HG03469 (cell line): ENCODE measurements around the gene KIAA0825.

Experiments
- ATAC-seq: cut with Tn5 transposase; IDR thresholded peaks from one replicate; pipeline ENCODE4 v1.9.1; 2021; ENCODE audit warnings: mild to moderate bottlenecking, moderate library complexity, moderate number of reproducible peaks; ENCODE audit not compliant: unreplicated experiment

KIAA0825 gene

DNA sequence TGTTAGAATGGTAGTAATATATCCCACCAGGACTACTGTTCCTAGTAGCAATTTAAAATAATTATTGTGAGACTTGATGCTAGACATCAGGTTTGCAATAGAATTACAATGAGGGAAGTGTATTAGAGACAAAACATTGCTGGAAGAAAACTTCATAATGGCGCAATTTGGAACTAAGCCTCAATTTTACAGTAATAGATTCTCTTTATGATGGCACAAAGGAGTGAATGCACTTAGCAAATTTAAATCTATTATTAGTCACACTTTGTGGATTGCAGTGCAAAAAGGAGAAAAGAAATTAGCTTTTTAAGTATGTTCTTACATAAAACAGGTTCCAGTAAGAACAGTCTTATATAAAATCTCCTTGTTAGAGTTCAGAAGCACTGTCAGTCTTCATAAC, 358.3 kb downstream of the KIAA0825 start:
- no peak for ATAC-seq

DNA sequence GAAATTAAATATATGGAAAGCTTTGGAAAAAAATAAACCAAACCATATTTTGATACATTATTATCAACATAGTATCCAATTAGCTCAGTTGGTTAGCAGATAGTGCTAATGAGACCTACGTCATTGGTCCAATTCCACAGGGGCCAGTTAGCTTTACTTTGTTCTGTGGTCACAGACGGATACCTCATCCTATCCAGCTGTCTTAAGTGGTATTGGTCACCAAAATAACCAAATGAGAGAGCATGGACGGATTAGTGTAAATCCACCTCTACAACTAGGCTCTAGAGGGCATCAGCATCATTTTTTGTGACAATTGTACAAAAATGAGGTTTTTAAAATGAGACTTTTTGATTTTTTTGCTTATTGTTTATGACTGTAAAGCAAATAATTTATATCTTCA, 364.2 kb downstream of the KIAA0825 start:
- no peak for ATAC-seq

GRCh38 chr5:94250985-94251384, 367.4 kb downstream of the KIAA0825 start:
- no peak for ATAC-seq

GRCh38 chr5:94249430-94249829, 369.0 kb downstream of the KIAA0825 start:
- ATAC-seq = no peak

DNA sequence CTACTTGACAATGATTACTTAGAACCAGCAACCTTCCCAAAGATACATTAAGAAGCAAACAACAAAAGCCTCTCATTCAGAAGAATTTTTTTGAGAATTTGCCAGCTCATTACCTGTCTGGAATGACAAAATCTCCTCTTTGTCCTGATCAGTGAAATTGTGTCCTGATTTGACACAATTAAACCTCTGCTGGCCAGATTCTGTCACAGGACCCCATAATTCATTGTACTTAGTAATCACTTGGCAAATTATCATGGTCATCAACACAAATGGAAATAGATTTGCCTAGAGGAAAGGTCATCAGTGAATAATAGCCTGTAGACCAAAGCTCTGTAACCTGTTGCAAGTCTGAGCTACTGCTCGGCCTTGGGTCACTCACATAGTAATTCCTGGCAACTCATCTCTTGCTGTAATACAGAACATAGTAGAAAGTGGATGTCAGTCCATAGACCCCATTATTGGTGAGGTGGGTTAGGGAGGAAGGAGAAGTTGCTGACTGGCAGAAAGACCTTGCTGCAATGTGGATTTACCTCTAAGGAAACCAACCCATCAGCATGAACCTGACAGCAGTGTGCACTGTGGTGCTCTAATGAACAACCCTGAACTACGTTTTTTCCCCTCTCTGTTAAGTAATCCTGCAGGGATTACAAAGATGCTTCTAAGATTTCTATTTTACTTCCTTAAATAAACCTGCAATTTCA, 370.1 kb downstream of the KIAA0825 start:
- ATAC-seq = no peak

GRCh38 chr5:94245608-94246007, 372.8 kb downstream of the KIAA0825 start:
- ATAC-seq = no peak

GRCh38 chr5:94244921-94245320, 373.5 kb downstream of the KIAA0825 start:
- ATAC-seq = no peak

GRCh38 chr5:94243612-94244011, 374.8 kb downstream of the KIAA0825 start:
- no peak for ATAC-seq

DNA sequence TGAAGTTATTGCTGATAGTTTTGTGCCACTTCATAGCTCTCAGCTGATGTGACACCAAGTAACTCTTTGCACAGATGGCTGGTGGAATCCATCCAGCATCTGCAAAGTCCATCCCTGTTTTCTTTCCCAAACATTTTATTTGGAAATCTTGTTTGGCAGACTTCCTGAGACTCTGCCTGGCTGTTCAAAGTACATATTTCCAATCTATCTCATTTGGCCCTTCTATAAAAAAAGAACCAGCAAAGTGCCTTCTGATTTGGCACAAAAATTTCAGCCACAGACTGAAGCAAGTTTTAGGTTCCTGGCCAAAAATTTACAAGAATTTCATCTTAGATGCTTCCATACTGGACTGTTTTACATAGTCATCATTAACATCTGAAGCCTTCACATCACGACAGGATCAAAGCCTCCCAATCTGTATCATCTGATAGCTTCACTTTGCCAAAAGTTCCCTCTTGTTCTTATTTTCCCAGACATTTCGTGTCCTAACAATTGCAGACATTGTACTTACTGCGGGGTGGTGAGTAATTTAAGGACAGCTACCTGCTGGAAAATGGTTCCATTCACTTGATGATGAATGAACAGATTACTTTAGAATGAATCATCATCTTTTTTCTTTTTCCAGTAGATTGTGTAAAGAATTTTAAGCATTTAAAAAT, 377.3 kb downstream of the KIAA0825 start:
- ATAC-seq = no peak

DNA sequence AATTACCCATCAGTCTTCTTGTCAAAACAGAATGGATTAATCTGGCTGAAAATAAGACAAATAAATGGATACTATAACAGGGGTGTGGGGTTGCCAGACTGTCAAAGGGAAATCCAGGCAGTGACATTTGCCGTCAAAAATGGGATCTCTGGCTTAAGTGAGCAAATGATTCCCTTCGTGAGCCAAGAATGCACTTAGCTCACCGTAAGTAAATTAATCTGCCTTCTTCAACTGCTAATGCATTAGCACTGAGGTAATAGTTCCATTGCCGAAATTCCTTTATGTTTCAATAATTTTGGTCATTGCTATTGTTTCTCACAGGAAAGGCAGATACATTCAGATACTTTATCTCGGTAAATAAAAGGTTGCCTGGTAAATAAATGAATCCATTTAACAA, 377.8 kb downstream of the KIAA0825 start:
- no peak for ATAC-seq

- no peak for ATAC-seq
Observed at GRCh38 chr5:94240134-94240533, 378.3 kb downstream of the KIAA0825 start.

- no peak for ATAC-seq
Observed at GRCh38 chr5:94239266-94239665, 379.1 kb downstream of the KIAA0825 start.

DNA sequence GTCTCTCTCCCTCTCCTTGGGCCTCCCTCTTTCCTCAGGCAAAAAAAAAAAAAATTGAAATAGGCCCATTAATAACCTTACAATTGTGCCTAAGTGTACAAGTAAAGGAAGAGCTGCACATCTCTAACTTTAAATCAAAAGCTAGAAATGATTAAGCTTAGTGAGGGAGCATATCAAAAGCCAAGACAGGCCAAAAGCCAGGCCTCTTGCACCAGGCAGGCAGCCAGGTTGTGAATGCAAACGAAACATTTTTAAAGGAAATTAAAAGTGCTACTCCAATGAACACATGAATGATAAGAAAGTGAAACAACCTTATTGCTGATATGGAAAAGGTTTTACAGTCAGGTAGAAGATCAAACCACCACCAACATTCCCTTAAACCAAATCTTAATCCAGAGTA, 383.4 kb downstream of the KIAA0825 start:
- no peak for ATAC-seq

GRCh38 chr5:94228791-94229190, 389.6 kb downstream of the KIAA0825 start:
- no peak for ATAC-seq

GRCh38 chr5:94223235-94223634, 395.2 kb downstream of the KIAA0825 start:
- no peak for ATAC-seq

GRCh38 chr5:94218374-94218773, 400.0 kb downstream of the KIAA0825 start:
- no peak for ATAC-seq

DNA sequence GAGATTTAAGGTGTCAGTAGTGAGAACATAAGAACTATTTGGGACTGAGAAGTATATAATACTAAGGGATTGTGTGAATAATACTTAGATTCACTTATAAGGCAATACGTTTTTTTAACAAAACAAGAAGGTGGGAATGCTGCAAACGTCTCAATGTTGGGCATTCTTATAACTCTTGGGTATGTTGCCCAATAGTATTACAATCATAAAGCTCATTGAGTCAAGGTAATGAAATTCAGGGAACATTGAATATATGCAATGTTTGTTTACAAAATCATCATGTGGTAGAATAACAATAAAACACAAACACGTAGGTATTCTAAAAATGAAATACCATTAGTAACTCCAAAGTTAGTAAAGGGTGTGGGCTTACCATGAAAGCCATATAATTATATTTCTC, 400.7 kb downstream of the KIAA0825 start:
- ATAC-seq = no peak

GRCh38 chr5:94217216-94217615, 401.2 kb downstream of the KIAA0825 start:
- no peak for ATAC-seq

DNA sequence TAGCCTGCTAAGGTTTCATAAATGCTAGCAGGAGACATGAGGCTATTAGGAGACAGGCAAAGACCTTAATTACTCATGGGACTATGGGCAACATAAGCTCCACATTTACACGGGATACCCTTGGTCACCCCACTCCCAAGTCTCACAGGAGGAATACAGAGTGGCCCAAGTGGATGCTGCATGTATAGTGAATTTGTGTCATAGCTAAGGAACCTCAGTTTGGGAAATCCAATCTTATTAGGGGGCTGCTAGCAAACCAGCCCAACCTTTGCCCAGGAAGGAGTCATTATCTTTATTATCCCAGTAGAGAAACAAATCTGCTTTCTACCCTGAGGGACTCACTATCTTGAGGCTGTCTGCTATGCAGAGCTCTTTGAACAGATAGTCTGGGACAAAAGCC, 405.9 kb downstream of the KIAA0825 start:
- ATAC-seq = no peak

DNA sequence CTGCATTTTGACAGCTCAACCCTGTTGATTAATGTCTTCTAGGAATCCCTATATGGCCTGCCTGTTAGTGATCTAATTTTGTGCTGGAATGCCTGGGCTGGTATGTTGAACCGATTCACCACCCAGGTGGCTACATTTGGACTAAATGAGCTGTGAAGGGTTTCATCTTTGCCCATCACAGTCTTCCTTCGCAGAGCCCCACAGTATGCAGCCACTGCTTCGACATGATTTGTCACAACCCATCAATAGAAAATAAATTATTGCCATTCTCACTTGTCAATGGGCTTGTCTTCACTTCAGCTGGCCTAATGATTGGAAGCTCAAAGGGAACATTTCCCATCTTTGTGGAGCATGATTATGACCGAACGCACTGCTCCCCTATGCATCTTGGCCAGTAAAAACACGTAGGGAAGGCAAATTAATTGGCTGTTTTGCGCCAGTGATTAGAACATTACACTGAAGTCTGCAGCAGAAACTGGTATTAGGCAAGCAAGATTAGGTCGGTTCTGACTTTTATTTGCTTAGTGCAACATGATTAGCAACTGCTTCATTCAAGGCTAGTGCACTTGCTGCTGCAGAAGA, 408.5 kb downstream of the KIAA0825 start:
- ATAC-seq = no peak

GRCh38 chr5:94209272-94209671, 409.1 kb downstream of the KIAA0825 start:
- no peak for ATAC-seq

GRCh38 chr5:94199566-94199965, 418.8 kb downstream of the KIAA0825 start:
- ATAC-seq = no peak
